Measurements from ENCODE around the gene RADIL. TPM values are rescaled to one million over a fixed set of nuclear protein-coding genes. Genes with fewer than 3 reads are reported as not detected.

Gene RADIL
- total RNA-seq, 4 donors from 2014 or later, result 2.1 to 6.8 (median 3.6) TPM

GRCh38 chr7:4749798-4750197 is 133.7 kb downstream of the RADIL start:
- Histone ChIP-seq H3K9me3 (no peaks in the 10 kb centered on the region), H3K36me3 (peaks cover 21% of the 10 kb centered on the region), H3K27ac (no peak overlapping the region), H3K27me3 (no peaks in the 10 kb centered on the region), H3K4me3 (no peak overlapping the region), H3K4me1 (peaks cover 46% of the 10 kb centered on the region)
- no peak for DNase-seq (ENCODE audit: low spot score in 2 of 2)
- 93% methylated on average over 11 of the region's 15 CpGs for WGBS
- TF ChIP-seq POLR2AphosphoS5 (IDR thresholded peaks at IDR 0.05) (no peak), CTCF (IDR thresholded peaks at IDR 0.05) (no peak), EP300 (IDR thresholded peaks at IDR 0.05) (no peak), POLR2A (IDR thresholded peaks at IDR 0.05) (no peak)

GRCh38 chr7:4749363-4749762 is 134.2 kb downstream of the RADIL start:
- peaks cover 16% of the 10 kb centered on the region for H3K36me3 ChIP-seq
- TF ChIP-seq EP300 (IDR thresholded peaks at IDR 0.05) (no peak), POLR2A (IDR thresholded peaks at IDR 0.05) (no peak), CTCF (IDR thresholded peaks at IDR 0.05) (no peak), POLR2AphosphoS5 (IDR thresholded peaks at IDR 0.05) (no peak)
- H3K27ac ChIP-seq, result no peak overlapping the region
- no peaks in the 10 kb centered on the region for H3K27me3 ChIP-seq
- 98% methylated on average over 12 of the region's 14 CpGs for WGBS
- peaks cover 50% of the 10 kb centered on the region for H3K4me1 ChIP-seq
- no peak overlapping the region for H3K4me3 ChIP-seq
- no peaks in the 10 kb centered on the region for H3K9me3 ChIP-seq
- no peak for DNase-seq (ENCODE audit: low spot score in 2 of 2)

Other genes with a start within 250 kb of the RADIL start
- 10 to 100 TPM; 37.5 to 68.5 (median 46.6) TPM for gene FOXK1, start 201.4 kb downstream of the RADIL start, total RNA-seq
- gene AP5Z1, start 108.1 kb downstream of the RADIL start, total RNA-seq, result 10 to 100 TPM; 26.2 to 81.2 (median 52.2) TPM
- under 1 TPM in 2 of 4 donors, not detected in 2; 0.11 to 0.30 TPM for gene PAPOLB, start 21.7 kb downstream of the RADIL start, total RNA-seq
- gene MMD2, start 75.5 kb upstream of the RADIL start, total RNA-seq, result not detected
- gene RBAK, start 162.1 kb upstream of the RADIL start, total RNA-seq, result 10 to 100 TPM in 2 of 4 donors, 1 to 10 TPM in 2; 6.4 to 15.0 (median 9.6) TPM